CD8-positive, alpha-beta memory T cell (primary cell): ENCODE results near the gene TNF. TPM values are rescaled to one million over a fixed set of nuclear protein-coding genes. Genes with fewer than 3 reads are reported as not detected.

ENCODE experiments used
- CTCF ChIA-PET: fragments of 350-600 bp; sonication (Branson Sonifier 250); formaldehyde crosslinking; loops from one replicate; lab custom pipeline; 2021; ENCODE audit warnings: antibody characterized with exemption; lab: Charles Lee
- POLR2A ChIA-PET: fragments of 350-600 bp; sonication (Branson Sonifier 250); formaldehyde crosslinking; loops from one replicate; lab custom pipeline; 2021; ENCODE audit warnings: antibody characterized with exemption; lab: Charles Lee
- DNase-seq, 5 donors: peaks; one replicate each; pipeline versions ENCODE4 v3.0.0 to v3.0.0-alpha.2; 2020 to 2022; ENCODE audit warnings: mixed read lengths in 1 of 5
- H3K27ac ChIP-seq: one replicate; pipeline ENCODE4 v1.7.0; 2013; ENCODE audit warnings: low read depth, mild to moderate bottlenecking, low read length, moderate library complexity
- H3K27me3 ChIP-seq: 2 replicates; pipeline ENCODE4 v1.7.0; 2013; ENCODE audit warnings: low read length, mild to moderate bottlenecking; ENCODE audit not compliant: insufficient read depth, poor library complexity, severe bottlenecking
- H3K36me3 ChIP-seq: 2 replicates; pipeline ENCODE4 v1.7.0; 2013; ENCODE audit warnings: mild to moderate bottlenecking, low read length, moderate library complexity; ENCODE audit not compliant: insufficient read depth
- H3K4me1 ChIP-seq: 2 replicates; pipeline ENCODE4 v1.7.0; 2013; ENCODE audit warnings: mild to moderate bottlenecking, low read length, moderate library complexity; ENCODE audit not compliant: insufficient read depth
- H3K4me3 ChIP-seq: 2 replicates; pipeline ENCODE4 v1.7.0; 2013; ENCODE audit warnings: mild to moderate bottlenecking, low read length
- H3K9me3 ChIP-seq: 2 replicates; pipeline ENCODE4 v1.7.0; 2013; ENCODE audit warnings: mild to moderate bottlenecking, low read length
- H3K27ac Mint-ChIP-seq, 8 donors: one replicate each; pipeline ENCODE4 v1.8.0; 2020 to 2021; ENCODE audit warnings: mixed read lengths in 8 of 8, mild to moderate bottlenecking in 6 of 8, inconsistent platforms in 3 of 8, moderate library complexity in 3 of 8
- H3K27me3 Mint-ChIP-seq, 2 donors: one replicate each; pipeline ENCODE4 v1.8.0; 2020 to 2021; ENCODE audit warnings: mixed read lengths in 2 of 2, mild to moderate bottlenecking in 1 of 2, moderate library complexity in 1 of 2
- H3K36me3 Mint-ChIP-seq, 3 donors: one replicate each; pipeline ENCODE4 v1.8.0; 2020 to 2021; ENCODE audit warnings: mixed read lengths in 3 of 3, inconsistent platforms in 1 of 3, mild to moderate bottlenecking in 1 of 3
- H3K4me1 Mint-ChIP-seq, 3 donors: one replicate each; pipeline ENCODE4 v1.8.0; 2020 to 2021; ENCODE audit warnings: mixed read lengths in 3 of 3, inconsistent platforms in 1 of 3, mild to moderate bottlenecking in 1 of 3
- H3K4me3 Mint-ChIP-seq, 7 donors: one replicate each; pipeline ENCODE4 v1.8.0; 2020 to 2021; ENCODE audit warnings: mixed read lengths in 7 of 7, mild to moderate bottlenecking in 6 of 7, moderate library complexity in 4 of 7, inconsistent platforms in 2 of 7
- H3K9me3 Mint-ChIP-seq, 5 donors: one replicate each; pipeline ENCODE4 v1.8.0; 2020 to 2022; ENCODE audit warnings: mixed read lengths in 5 of 5, mild to moderate bottlenecking in 3 of 5, moderate library complexity in 2 of 5, inconsistent platforms in 1 of 5
- polyA plus RNA-seq: library from polyadenylated mRNA; unstranded; fragments of 300-500 nt; fragmentation: Illumina TruSeq; gene quantifications from one replicate; pipeline ENCODE4 v1.2.3, GENCODE V29; 2021
- total RNA-seq, 2 experiments: library from RNA; stranded (reverse); gene quantifications; one replicate each; pipeline ENCODE4 v1.2.3, GENCODE V29; 2021

TNF gene
- total and polyA plus RNA-seq, 3 experiments from 2014 or later, result 7.9 to 215 (median 207) TPM

DNA sequence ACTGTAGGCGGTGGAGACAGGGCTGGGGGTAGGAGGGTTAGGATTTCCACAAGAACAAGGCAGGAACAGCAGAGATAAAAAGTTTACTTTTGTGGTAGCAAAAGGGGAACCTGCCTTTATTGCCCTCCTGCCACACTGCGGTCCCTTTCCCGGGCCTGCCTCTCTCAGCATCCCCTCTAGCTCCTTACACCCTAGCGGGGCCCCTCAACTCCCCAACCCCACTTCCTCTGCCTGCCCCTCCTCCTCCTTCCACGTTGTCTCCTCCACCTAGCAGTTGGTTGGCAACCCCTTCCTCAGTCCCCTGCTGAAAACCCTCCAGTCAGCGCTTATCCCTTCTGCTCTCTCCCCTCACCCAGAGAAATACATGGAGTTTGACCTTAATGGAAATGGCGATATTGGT lies 40.4 kb downstream of the TNF start:
- H3K36me3 ChIP-seq, result no peaks in the 10 kb centered on the region
- Mint-ChIP-seq H3K4me3 (peak overlapping the region in 6 of 7 donors; percentile 7 to 67 (median 50)), H3K27me3 (peaks cover 0 to 3% of the 10 kb centered on the region in 2 donors), H3K4me1 (peaks cover 25 to 37% (median 35%) of the 10 kb centered on the region in 3 donors), H3K27ac (peak overlapping the region; percentile 16 to 78 (median 66)), H3K9me3 (no peaks in the 10 kb centered on the region), H3K36me3 (peaks cover 0 to 3% (median 0%) of the 10 kb centered on the region in 3 donors)
- peak overlapping the region; percentile 54 for H3K27ac ChIP-seq
- peak overlapping the region; percentile 67 for H3K4me3 ChIP-seq
- peak in 1 of 5 donors; percentile 60 for DNase-seq
- no peaks in the 10 kb centered on the region for H3K9me3 ChIP-seq
- H3K27me3 ChIP-seq, result no peaks in the 10 kb centered on the region
- H3K4me1 ChIP-seq, result peaks cover 29% of the 10 kb centered on the region
- ChIA-PET CTCF (interaction anchor here (1.0 to 1.9 kb wide), 2 partner anchors 17 to 19 kb away, joined by 3 to 6 read pairs; no protein-coding TSS in a partner anchor), POLR2A (interaction anchor here (1.5 kb wide), 1 partner anchor 36 kb away, joined by 6 read pairs; the partner anchor contains the start of gene BAG6)

DNA sequence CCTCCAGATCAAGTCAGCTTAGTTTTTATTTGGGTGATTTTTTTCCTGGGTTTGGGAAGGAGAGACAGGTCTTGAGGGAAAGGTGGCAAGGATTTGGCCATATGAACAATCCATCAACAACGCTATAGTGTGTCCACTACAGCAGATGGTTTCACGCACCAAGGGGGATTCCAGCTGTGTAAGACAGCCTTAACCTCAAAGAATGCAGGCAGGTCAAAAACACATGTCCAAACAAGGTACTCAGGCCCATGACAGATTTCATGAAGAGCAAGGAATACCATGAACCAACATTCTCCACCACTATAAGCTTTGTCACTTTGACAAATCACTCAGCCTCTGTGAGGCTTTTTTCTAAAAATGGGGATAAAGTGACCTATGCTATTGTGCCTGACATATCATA lies 41.6 kb downstream of the TNF start:
- ChIA-PET CTCF (interaction anchor here (1.9 kb wide), 1 partner anchor 18 kb away, joined by 6 read pairs; no protein-coding TSS in a partner anchor), POLR2A (interaction anchor here (0.6 kb wide), 1 partner anchor 35 kb away, joined by 3 read pairs; no protein-coding TSS in a partner anchor)

DNA sequence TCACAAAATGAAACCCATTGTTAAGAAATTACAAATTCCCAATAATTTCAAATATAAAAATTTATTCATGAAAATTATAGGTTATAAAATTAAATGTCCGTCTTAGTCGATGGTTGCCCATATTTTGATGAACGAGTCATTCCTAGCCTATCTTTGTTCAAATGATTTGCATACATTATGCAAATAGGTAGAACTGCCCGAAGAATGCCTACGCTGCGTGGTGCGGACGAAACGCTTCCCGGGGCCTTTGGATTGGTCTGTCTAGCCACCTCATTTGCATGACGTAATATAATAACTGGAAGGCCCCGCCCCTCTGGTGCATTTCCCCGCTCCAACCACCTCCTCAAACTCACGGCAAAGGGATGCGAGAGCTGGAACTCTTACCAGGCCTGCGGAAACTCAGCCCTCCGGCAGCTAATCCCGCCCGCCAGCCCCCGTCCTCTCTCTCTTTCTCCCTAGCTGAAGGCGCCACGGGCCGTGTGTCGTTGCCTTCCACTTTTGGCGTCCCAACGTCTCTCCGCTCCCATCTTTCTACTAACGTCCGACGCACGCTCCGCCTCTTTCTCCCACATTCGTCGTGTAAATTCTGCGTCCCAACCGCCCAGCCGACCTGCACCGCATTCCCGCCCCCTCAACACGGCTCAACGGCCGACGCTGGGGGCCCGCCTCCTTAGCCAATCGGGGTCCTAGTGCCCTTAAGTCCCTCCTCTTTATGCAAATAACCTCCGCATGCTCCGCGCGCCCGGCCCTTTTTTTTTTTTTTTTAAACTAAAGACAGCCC lies 44.6 kb downstream of the TNF start:
- peaks cover 37 to 56% (median 47%) of the 10 kb centered on the region in 3 donors for H3K4me1 Mint-ChIP-seq
- peaks cover 0 to 3% of the 10 kb centered on the region in 2 donors for H3K27me3 Mint-ChIP-seq
- peaks cover 0 to 31% (median 11%) of the 10 kb centered on the region in 3 donors for H3K36me3 Mint-ChIP-seq
- H3K9me3 Mint-ChIP-seq, result no peaks in the 10 kb centered on the region
- POLR2A ChIA-PET, result interaction anchor here (0.7 to 1.4 kb wide), 6 partner anchors 32 to 1834 kb away, joined by 4 to 10 read pairs (median 4); partner anchors contain the start of genes C6orf47 and GPANK1
- Histone ChIP-seq H3K27me3 (no peaks in the 10 kb centered on the region), H3K4me3 (peak overlapping the region; percentile 92), H3K4me1 (peaks cover 37% of the 10 kb centered on the region), H3K36me3 (peaks cover 18% of the 10 kb centered on the region), H3K9me3 (no peaks in the 10 kb centered on the region), H3K27ac (peak overlapping the region; percentile 99)
- CTCF ChIA-PET, result interaction anchor here (0.7 to 1.8 kb wide), 6 partner anchors 23 to 203 kb away, joined by 3 to 5 read pairs (median 4); partner anchors contain the start of genes DDX39B, LST1 and LTB
- peak overlapping the region; percentile 86 to 95 (median 91) for H3K4me3 Mint-ChIP-seq
- peak; percentile 95 to 98 (median 96) for DNase-seq
- H3K27ac Mint-ChIP-seq, result peak overlapping the region; percentile 94 to 100 (median 98)

More for the DNA sequence above, 41.6 kb downstream of the TNF start:
- H3K4me1 ChIP-seq, result peaks cover 40% of the 10 kb centered on the region
- Mint-ChIP-seq H3K27me3 (peaks cover 0 to 3% of the 10 kb centered on the region in 2 donors), H3K4me1 (peaks cover 34 to 48% (median 44%) of the 10 kb centered on the region in 3 donors), H3K36me3 (peaks cover 0 to 7% (median 3%) of the 10 kb centered on the region in 3 donors), H3K9me3 (no peaks in the 10 kb centered on the region), H3K27ac (peak overlapping the region in 6 of 8 donors; percentile 7 to 82 (median 58)), H3K4me3 (peak overlapping the region in 3 of 7 donors; percentile 38 to 53 (median 43))
- no peaks in the 10 kb centered on the region for H3K36me3 ChIP-seq
- DNase-seq, result no peak
- no peaks in the 10 kb centered on the region for H3K27me3 ChIP-seq
- no peaks in the 10 kb centered on the region for H3K9me3 ChIP-seq
- no peak overlapping the region for H3K27ac ChIP-seq
- no peak overlapping the region for H3K4me3 ChIP-seq

DNA sequence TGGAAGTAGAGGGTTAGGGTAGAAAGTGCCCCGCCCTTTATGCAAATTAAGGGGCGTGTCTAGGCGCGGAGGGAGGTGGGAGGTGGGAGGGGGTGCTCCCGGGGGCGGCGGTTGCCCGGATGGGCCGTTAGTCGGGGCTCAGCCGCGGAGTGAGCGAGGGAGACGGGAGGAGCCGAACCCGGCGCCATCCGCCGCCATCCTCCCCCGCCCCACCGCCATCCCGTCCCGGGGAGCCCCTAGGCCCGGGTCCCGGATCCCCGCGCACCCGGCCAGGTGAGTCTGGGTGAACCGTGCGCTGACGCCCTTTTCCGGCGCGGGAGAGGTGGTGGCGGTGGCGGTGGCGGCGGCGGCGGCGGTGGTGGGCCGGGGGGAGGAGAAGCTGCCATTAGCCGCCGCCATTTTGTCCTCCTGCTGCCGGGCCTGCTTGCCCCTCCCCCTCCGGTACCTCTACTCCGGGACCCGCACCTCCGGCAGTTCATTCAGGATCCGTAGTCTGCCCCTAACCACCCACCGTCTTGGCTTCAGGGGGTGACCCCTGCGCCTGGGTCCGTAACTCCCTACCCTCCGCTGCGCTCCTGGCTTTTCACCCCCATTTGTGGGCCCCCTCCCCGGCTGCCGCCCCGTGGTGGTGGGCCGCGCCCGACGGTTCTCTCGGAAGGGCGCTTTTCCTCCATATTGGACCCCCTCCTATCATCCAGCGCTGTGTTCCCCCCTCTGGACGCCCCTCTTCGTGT lies 45.4 kb downstream of the TNF start, which contains the start of gene PRRC2A:
TSS of gene PRRC2A (plus strand) at position 130 of the 734 bp plus-strand sequence. CDS start 2,075 bp downstream, outside the sequence.
- Mint-ChIP-seq H3K27ac (peak within 1 kb of the TSS; percentile 94 to 100 (median 98)), H3K4me3 (peak within 1 kb of the TSS; percentile 90 to 95 (median 91)), H3K27me3 (peaks cover 0 to 1% of the 10 kb centered on the region in 2 donors), H3K36me3 (peaks cover 0 to 39% (median 16%) of the 10 kb centered on the region in 3 donors), H3K9me3 (no peaks in the 10 kb centered on the region), H3K4me1 (peaks cover 32 to 49% (median 39%) of the 10 kb centered on the region in 3 donors)
- Histone ChIP-seq H3K4me1 (peaks cover 30% of the 10 kb centered on the region), H3K27ac (peak within 1 kb of the TSS; percentile 99), H3K36me3 (peaks cover 26% of the 10 kb centered on the region), H3K9me3 (no peaks in the 10 kb centered on the region), H3K4me3 (peak within 1 kb of the TSS; percentile 92), H3K27me3 (no peaks in the 10 kb centered on the region)
- DNase-seq, result peak in 2 of 5 donors; percentile 81 to 93
- POLR2A ChIA-PET, result interaction anchor here (0.7 to 1.5 kb wide), 8 partner anchors 24 to 1833 kb away, joined by 3 to 10 read pairs (median 4); partner anchors contain the start of genes BAG6 and GPANK1
- CTCF ChIA-PET, result interaction anchor here (0.7 to 2.4 kb wide), 7 partner anchors 23 to 202 kb away, joined by 3 to 15 read pairs (median 3); partner anchors contain the start of genes DDX39B and LST1

DNA sequence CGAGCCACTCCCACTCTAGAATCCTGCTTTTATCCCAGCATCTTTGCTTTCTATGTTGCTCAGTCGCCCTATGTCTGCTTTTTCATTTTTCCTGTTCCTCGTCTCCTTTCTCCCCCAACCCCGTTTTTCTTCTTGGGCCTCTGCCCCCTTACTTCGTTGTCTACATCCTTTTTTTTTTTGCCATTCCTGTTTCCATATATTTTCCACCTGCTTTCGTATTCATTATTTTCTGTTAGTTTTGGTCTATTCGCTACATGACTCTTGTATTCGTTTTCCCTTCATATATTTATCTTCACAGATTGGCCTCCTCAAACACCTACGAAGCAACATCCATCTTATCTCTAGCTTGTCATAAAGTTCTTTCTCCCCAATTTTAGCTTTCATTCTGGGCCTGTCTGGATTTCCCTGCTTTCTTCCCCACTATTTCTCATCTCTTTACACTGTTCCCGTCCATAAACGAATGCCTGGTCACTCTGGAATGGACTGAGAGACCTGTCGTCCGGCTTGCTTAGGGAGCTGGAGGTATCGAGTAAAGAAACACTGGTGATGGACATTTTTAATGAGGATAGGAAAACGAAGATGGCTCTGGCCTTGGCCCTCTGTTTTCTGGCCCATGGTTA lies 46.1 kb downstream of the TNF start:
- Histone ChIP-seq H3K27ac (peak overlapping the region; percentile 99), H3K9me3 (no peaks in the 10 kb centered on the region), H3K36me3 (peaks cover 31% of the 10 kb centered on the region), H3K4me3 (peak overlapping the region; percentile 85), H3K27me3 (no peaks in the 10 kb centered on the region), H3K4me1 (peaks cover 23% of the 10 kb centered on the region)
- CTCF ChIA-PET, result interaction anchor here (1.1 to 2.4 kb wide), 5 partner anchors 12 to 80 kb away, joined by 3 to 15 read pairs (median 4); partner anchors contain the start of gene BAG6
- Mint-ChIP-seq H3K27me3 (no peaks in the 10 kb centered on the region), H3K36me3 (peaks cover 0 to 46% (median 20%) of the 10 kb centered on the region in 3 donors), H3K27ac (peak overlapping the region; percentile 90 to 99 (median 96)), H3K4me3 (peak overlapping the region; percentile 90 to 95 (median 91)), H3K4me1 (peaks cover 27 to 42% (median 32%) of the 10 kb centered on the region in 3 donors), H3K9me3 (no peaks in the 10 kb centered on the region)
- POLR2A ChIA-PET, result interaction anchor here (0.6 to 1.5 kb wide), 5 partner anchors 24 to 115 kb away, joined by 3 to 9 read pairs (median 5); partner anchors contain the start of gene BAG6
- no peak for DNase-seq

DNA sequence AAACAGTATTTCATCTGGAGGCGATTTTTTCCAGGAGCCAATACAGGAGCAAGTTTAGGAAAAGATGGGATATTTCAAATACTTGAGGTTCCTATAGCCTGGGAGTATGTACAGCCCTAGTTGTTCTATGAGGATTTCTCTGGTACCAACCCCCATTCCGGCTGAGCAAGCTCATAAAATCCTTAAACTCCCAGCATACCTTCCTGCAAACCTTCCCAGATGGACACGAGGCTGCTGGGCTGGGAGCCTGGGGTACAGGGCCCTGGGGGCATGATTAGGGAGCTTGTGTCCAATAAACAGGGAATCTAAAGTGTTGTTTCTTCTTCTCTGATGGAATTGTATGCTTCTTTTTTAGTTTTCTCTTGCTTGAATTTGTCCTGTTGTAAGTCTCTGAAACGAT lies 46.6 kb downstream of the TNF start:
- H3K27me3 Mint-ChIP-seq, result no peaks in the 10 kb centered on the region
- no peak overlapping the region for H3K4me3 ChIP-seq
- H3K4me3 Mint-ChIP-seq, result peak overlapping the region; percentile 90 to 95 (median 91)
- no peaks in the 10 kb centered on the region for H3K27me3 ChIP-seq
- H3K36me3 Mint-ChIP-seq, result peaks cover 0 to 50% (median 22%) of the 10 kb centered on the region in 3 donors
- H3K4me1 Mint-ChIP-seq, result peaks cover 23 to 36% (median 27%) of the 10 kb centered on the region in 3 donors
- ChIA-PET POLR2A (interaction anchor here (0.6 to 1.5 kb wide), 5 partner anchors 25 to 115 kb away, joined by 3 to 9 read pairs (median 5); partner anchors contain the start of gene BAG6), CTCF (interaction anchor here (1.4 to 2.4 kb wide), 4 partner anchors 12 to 71 kb away, joined by 4 to 15 read pairs (median 6); partner anchors contain the start of gene BAG6)
- no peaks in the 10 kb centered on the region for H3K9me3 ChIP-seq
- H3K36me3 ChIP-seq, result peaks cover 37% of the 10 kb centered on the region
- peak overlapping the region; percentile 90 to 99 (median 96) for H3K27ac Mint-ChIP-seq
- H3K27ac ChIP-seq, result peak overlapping the region; percentile 99
- no peak for DNase-seq
- peaks cover 17% of the 10 kb centered on the region for H3K4me1 ChIP-seq
- no peaks in the 10 kb centered on the region for H3K9me3 Mint-ChIP-seq
